DND-41 (cell line): ENCODE results near the gene TBC1D22A.

Experiments used
- ATAC-seq: fragments of 200-7000 bp; cut with Tn5 transposase; 3 replicates; pipeline ENCODE4 v1.9.1; 2021; ENCODE audit warnings: low read depth; ENCODE audit not compliant: insufficient read depth
- DNase-seq: peaks from one replicate; pipeline ENCODE4 v3.0.0-alpha.2; 2020
- H2AFZ ChIP-seq: 2 replicates; pipeline ENCODE4 v1.6.0; 2012; ENCODE audit warnings: low read depth, low read length
- H3K27ac ChIP-seq: 2 replicates; pipeline ENCODE4 v1.5.1; 2012; ENCODE audit warnings: low read length, inconsistent platforms
- H3K27me3 ChIP-seq: fragments of 200-600 bp; sonication (generic); 2 replicates; pipeline ENCODE4 v1.6.0; 2012; ENCODE audit warnings: low read length, mild to moderate bottlenecking, inconsistent platforms; ENCODE audit not compliant: insufficient read depth, poor library complexity
- H3K36me3 ChIP-seq: 2 replicates; pipeline ENCODE4 v1.5.1; 2012; ENCODE audit warnings: low read length, inconsistent platforms; ENCODE audit not compliant: insufficient read depth
- H3K4me1 ChIP-seq: 2 replicates; pipeline ENCODE4 v1.5.1; 2012; ENCODE audit warnings: mild to moderate bottlenecking, low read length; ENCODE audit not compliant: insufficient read depth
- H3K4me2 ChIP-seq: 2 replicates; pipeline ENCODE4 v1.6.0; 2012; ENCODE audit warnings: mild to moderate bottlenecking, moderate library complexity, low read length, inconsistent platforms; ENCODE audit not compliant: insufficient read depth
- H3K4me3 ChIP-seq, 2 experiments: fragments of 200-600 bp in 1 of 2; shearing (Covaris generic) in 1 of 2; 2 replicates each; pipeline ENCODE4 v1.5.1; 2012 to 2016; ENCODE audit warnings: inconsistent platforms in 2 of 2, low read length in 2 of 2, mild to moderate bottlenecking in 2 of 2, low read depth in 1 of 2, moderate library complexity in 1 of 2
- H3K79me2 ChIP-seq: 2 replicates; pipeline ENCODE4 v1.6.0; 2012; ENCODE audit warnings: low read length, inconsistent platforms; ENCODE audit not compliant: insufficient read depth
- H3K9ac ChIP-seq: 2 replicates; pipeline ENCODE4 v1.6.0; 2012; ENCODE audit warnings: low read depth, mild to moderate bottlenecking, inconsistent platforms, low read length, moderate library complexity
- H3K9me3 ChIP-seq: 2 replicates; pipeline ENCODE4 v1.5.1; 2012; ENCODE audit warnings: low read length, moderate library complexity, mild to moderate bottlenecking, inconsistent platforms; ENCODE audit not compliant: insufficient read depth, severe bottlenecking
- H4K20me1 ChIP-seq: 2 replicates; pipeline ENCODE4 v1.6.0; 2012; ENCODE audit warnings: low read length; ENCODE audit not compliant: insufficient read depth
- CTCF ChIP-seq: IDR thresholded peaks from 2 replicates; pipeline ENCODE4 v1.5.1; 2012; ENCODE audit warnings: borderline replicate concordance, low read length, moderate library complexity, mild to moderate bottlenecking; ENCODE audit not compliant: poor library complexity, severe bottlenecking; ENCODE audit errors: extremely low read depth
- EZH2 ChIP-seq: IDR thresholded peaks from 3 replicates; pipeline ENCODE4 v1.6.1; 2012; ENCODE audit warnings: borderline replicate concordance, low read depth, mild to moderate bottlenecking, moderate library complexity, low read length, inconsistent platforms; ENCODE audit not compliant: severe bottlenecking

TBC1D22A gene

GRCh38 chr22:46854125-46854870, 91.8 kb downstream of the TBC1D22A start:
- peaks cover 23% of the 10 kb centered on the region for H3K36me3 ChIP-seq
- no peak overlapping the region for H2AFZ ChIP-seq
- peaks cover 23% of the 10 kb centered on the region; the same call in 1 of the 2 replicates for H4K20me1 ChIP-seq
- H3K4me2 ChIP-seq: no peak overlapping the region
- no peak overlapping the region for H3K9ac ChIP-seq
- DNase-seq (no peak), ATAC-seq (no peak)
- H3K27ac ChIP-seq: no peak overlapping the region
- no peak for TF ChIP-seq CTCF
- no peak for TF ChIP-seq EZH2
- peaks cover 8% of the 10 kb centered on the region for H3K9me3 ChIP-seq
- H3K4me1 ChIP-seq: no peaks in the 10 kb centered on the region
- no peak overlapping the region for H3K4me3 ChIP-seq
- no peaks in the 10 kb centered on the region for H3K27me3 ChIP-seq
- H3K79me2 ChIP-seq: peaks cover 33% of the 10 kb centered on the region

DNA sequence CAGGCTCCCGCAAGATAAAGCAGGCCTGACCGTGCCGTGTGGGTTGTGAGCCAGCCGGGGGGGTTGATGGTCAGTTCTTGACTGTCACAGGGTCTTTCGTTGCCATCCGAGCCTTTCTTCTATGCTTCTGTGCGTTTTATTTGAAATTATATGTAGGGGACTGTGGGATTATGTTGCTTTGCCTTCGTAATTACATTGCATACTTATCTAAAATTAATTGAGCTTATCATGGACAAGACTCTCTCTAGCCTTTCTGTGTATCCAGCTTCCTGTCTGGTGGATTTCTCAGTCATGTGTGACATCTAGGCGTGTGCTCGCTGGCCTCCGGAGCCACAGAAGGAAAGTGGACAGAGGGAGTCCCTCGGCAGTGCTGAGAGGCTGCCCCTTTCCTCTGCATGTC, 93.2 kb downstream of the TBC1D22A start:
- Histone ChIP-seq H3K9ac (no peak overlapping the region), H3K27ac (no peak overlapping the region), H2AFZ (no peak overlapping the region), H3K4me1 (no peaks in the 10 kb centered on the region), H3K36me3 (peaks cover 10% of the 10 kb centered on the region), H4K20me1 (peaks cover 15% of the 10 kb centered on the region; the same call in 1 of the 2 replicates), H3K4me3 (no peak overlapping the region), H3K4me2 (no peak overlapping the region), H3K9me3 (peaks cover 8% of the 10 kb centered on the region), H3K27me3 (no peaks in the 10 kb centered on the region), H3K79me2 (peaks cover 27% of the 10 kb centered on the region)
- no peak for TF ChIP-seq CTCF
- TF ChIP-seq EZH2: no peak
- ATAC-seq (no peak), DNase-seq (no peak)

- Histone ChIP-seq H3K9me3 (peaks cover 8% of the 10 kb centered on the region), H2AFZ (no peak overlapping the region), H3K79me2 (peaks cover 28% of the 10 kb centered on the region), H3K36me3 (peaks cover 5% of the 10 kb centered on the region), H3K4me2 (no peak overlapping the region), H3K9ac (no peak overlapping the region), H3K27me3 (no peaks in the 10 kb centered on the region), H3K4me3 (no peak overlapping the region), H3K27ac (no peak overlapping the region), H3K4me1 (no peaks in the 10 kb centered on the region), H4K20me1 (peaks cover 8% of the 10 kb centered on the region; the same call in 1 of the 2 replicates)
- TF ChIP-seq CTCF (no peak), EZH2 (no peak)
- DNase-seq (no peak), ATAC-seq (no peak)
These were observed 94.2 kb downstream of the TBC1D22A start for GRCh38 chr22:46856661-46857060.
